ENCODE measurements around the gene CACNA1E. TPM values are rescaled to one million over a fixed set of nuclear protein-coding genes. Genes with fewer than 3 reads are reported as not detected.

CACNA1E gene
- total RNA-seq, 2 donors from 2014 or later: 0.44 to 0.53 TPM

DNA sequence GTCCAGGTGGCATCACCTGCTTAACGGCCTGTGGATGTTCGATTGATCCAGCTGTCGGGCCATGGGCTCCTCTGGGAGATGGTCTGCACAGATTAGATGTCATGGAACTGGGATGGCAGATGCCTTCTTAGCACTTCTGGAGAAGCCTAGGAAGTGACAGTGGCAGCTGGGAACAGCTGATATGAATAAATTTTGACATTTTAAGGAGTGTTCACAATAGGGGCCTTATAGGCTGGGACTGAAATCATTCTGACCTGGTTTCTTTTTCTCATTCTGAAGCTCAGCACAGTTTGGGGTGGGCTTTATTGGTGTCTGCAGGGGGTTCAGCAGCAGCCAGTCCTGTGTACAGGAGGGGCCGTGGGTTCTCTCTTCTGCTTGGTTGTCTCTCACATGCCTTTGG is 175.3 kb downstream of the CACNA1E start:
- no peak for DNase-seq
- Histone ChIP-seq H3K9me3 (no peaks in the 10 kb centered on the region), H3K36me3 (no peaks in the 10 kb centered on the region), H3K9ac (ENCODE audit: low read depth in 2 of 2, low read length in 2 of 2) (no peak overlapping the region), H3K4me1 (peaks cover 3% of the 10 kb centered on the region), H3K4me3 (no peak overlapping the region), H3K27ac (no peak overlapping the region), H3K27me3 (no peaks in the 10 kb centered on the region)
- TF ChIP-seq, protein P1, sequence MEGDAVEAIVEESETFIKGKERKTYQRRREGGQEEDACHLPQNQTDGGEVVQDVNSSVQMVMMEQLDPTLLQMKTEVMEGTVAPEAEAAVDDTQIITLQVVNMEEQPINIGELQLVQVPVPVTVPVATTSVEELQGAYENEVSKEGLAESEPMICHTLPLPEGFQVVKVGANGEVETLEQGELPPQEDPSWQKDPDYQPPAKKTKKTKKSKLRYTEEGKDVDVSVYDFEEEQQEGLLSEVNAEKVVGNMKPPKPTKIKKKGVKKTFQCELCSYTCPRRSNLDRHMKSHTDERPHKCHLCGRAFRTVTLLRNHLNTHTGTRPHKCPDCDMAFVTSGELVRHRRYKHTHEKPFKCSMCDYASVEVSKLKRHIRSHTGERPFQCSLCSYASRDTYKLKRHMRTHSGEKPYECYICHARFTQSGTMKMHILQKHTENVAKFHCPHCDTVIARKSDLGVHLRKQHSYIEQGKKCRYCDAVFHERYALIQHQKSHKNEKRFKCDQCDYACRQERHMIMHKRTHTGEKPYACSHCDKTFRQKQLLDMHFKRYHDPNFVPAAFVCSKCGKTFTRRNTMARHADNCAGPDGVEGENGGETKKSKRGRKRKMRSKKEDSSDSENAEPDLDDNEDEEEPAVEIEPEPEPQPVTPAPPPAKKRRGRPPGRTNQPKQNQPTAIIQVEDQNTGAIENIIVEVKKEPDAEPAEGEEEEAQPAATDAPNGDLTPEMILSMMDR (IDR thresholded peaks at IDR 0.05): no peak
- intact Hi-C loops (cut with DNase I): no loop called here

DNA sequence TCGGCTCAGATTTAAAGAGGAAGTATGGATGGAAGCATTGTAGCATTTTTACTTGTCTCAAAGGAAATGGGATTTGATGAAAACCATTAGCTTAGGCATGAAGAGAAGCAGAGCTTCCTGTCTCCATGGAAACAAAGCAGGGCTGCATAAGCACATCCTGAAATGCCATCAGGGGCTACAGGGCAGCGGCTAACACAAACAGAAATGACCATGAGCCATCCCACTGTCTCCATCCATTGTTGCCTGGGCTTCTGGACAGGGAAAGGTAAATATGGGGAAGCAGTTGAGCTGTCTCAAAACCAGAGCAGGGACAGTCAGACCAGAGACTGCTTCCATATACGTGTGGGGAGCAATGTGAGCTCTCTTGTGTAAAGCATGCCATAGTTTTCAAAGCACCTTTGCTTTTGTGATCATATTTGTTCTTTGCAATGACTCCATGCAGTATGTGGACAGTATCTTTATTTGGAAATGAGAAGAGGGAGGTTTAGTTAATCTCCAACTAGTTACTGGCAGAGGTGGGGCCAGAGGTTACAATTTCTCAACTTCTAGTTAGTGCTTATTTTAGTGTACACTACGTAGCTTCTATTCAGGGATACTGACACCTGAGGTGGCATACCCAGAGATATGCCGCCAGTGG is 176.1 kb downstream of the CACNA1E start:
- Histone ChIP-seq H3K4me3 (no peak overlapping the region), H3K36me3 (no peaks in the 10 kb centered on the region), H3K9me3 (no peaks in the 10 kb centered on the region), H3K27ac (no peak overlapping the region), H3K4me1 (peaks cover 3% of the 10 kb centered on the region), H3K9ac (ENCODE audit: low read depth in 2 of 2, low read length in 2 of 2) (no peak overlapping the region), H3K27me3 (no peaks in the 10 kb centered on the region)
- intact Hi-C loops (cut with DNase I): no loop called here
- TF ChIP-seq, protein P1 (IDR thresholded peaks at IDR 0.05): no peak
- DNase-seq: no peak

DNA sequence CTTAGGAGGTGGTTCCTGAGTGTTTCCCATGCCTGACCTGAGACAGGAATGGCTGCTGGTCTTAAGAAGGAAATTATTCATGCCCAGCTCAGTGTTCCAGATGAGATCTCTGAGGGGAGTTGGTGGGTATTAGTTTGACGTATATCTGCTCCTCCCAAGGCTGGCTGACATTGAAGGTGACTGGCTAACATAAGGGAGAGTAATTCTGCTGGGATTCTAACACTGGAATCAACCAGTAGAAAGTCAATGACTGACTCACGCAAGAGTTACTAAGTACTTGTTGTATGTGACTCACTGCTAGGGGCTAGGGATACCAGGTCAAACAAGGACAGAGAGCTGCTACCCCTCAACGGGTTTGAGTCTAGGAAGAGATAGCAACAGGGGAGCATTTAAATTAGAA is 177.3 kb downstream of the CACNA1E start:
- TF ChIP-seq, protein P1 (IDR thresholded peaks at IDR 0.05): no peak
- Histone ChIP-seq H3K27me3 (no peaks in the 10 kb centered on the region), H3K4me1 (peaks cover 3% of the 10 kb centered on the region), H3K9me3 (no peaks in the 10 kb centered on the region), H3K9ac (ENCODE audit: low read depth in 2 of 2, low read length in 2 of 2) (no peak overlapping the region), H3K36me3 (no peaks in the 10 kb centered on the region), H3K4me3 (no peak overlapping the region), H3K27ac (no peak overlapping the region)
- no peak for DNase-seq
- intact Hi-C loops (cut with DNase I): no loop called here

DNA sequence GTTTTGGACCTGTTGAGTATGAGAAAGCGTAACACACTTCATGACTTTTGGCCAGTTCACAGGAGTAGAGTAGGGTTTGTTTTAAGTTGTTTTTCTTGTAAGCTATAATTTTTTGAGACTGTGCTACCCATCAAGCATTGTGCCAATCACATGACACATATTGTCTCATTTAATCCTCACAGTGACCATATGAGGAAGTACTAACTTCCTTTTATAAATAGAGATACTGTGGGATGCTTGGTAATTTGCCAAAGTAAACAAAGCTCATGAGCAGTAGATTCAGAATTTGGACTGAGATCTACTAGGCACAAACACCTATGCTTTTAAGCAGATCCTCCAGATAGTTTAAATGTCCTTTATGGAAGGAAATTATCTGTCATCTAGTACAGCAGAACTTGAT is 178.3 kb downstream of the CACNA1E start:
- no peaks in the 10 kb centered on the region for H3K36me3 ChIP-seq
- no peak overlapping the region for H3K4me3 ChIP-seq
- peaks cover 3% of the 10 kb centered on the region for H3K4me1 ChIP-seq
- intact Hi-C loops (cut with DNase I): no loop called here
- H3K9ac ChIP-seq (ENCODE audit: low read depth in 2 of 2, low read length in 2 of 2): no peak overlapping the region
- TF ChIP-seq, protein P1 (IDR thresholded peaks at IDR 0.05): no peak
- H3K27me3 ChIP-seq: no peaks in the 10 kb centered on the region
- no peaks in the 10 kb centered on the region for H3K9me3 ChIP-seq
- H3K27ac ChIP-seq: no peak overlapping the region
- no peak for DNase-seq

DNA sequence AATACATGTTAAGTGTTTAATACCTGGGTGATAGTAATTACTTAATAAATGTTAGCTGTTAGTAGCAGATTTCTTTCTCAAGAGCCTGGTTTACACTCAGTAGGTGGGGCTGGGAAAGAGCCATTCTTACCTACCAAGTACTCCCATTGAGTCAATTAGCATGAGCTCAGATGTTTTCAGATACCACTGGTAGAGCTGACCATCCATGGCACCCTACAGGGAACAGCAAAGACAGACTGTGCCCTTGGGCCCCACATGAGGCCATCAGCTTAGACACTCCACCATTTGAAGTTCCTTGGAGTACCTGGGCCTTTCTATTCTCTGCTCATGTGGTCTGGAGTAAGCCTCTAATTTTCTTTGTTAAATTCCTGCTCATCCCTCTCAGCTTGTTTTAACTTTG is 179.3 kb downstream of the CACNA1E start:
- Histone ChIP-seq H3K4me3 (no peak overlapping the region), H3K27ac (no peak overlapping the region), H3K9ac (ENCODE audit: low read depth in 2 of 2, low read length in 2 of 2) (no peak overlapping the region), H3K9me3 (no peaks in the 10 kb centered on the region), H3K4me1 (peaks cover 3% of the 10 kb centered on the region), H3K27me3 (no peaks in the 10 kb centered on the region), H3K36me3 (no peaks in the 10 kb centered on the region)
- TF ChIP-seq, protein P1 (IDR thresholded peaks at IDR 0.05): no peak
- intact Hi-C loops (cut with DNase I): no loop called here
- DNase-seq: no peak
